Glutamatergic neuron (in vitro differentiated cells): ENCODE data around the gene FBXW12. TPM values are rescaled to one million over a fixed set of nuclear protein-coding genes. Genes with fewer than 3 reads are reported as not detected.

Experiments
- DNase-seq: peaks from one replicate; pipeline ENCODE4 v3.0.0; 2022
- H3K27ac Mint-ChIP-seq: one replicate; pipeline ENCODE4 v1.8.0; 2020; ENCODE audit warnings: mild to moderate bottlenecking, mixed read lengths, inconsistent platforms; ENCODE audit not compliant: unreplicated experiment
- H3K27me3 Mint-ChIP-seq: one replicate; pipeline ENCODE4 v1.8.0; 2020; ENCODE audit warnings: mild to moderate bottlenecking, moderate library complexity, mixed read lengths, inconsistent platforms; ENCODE audit not compliant: unreplicated experiment
- H3K36me3 Mint-ChIP-seq: one replicate; pipeline ENCODE4 v1.8.0; 2020; ENCODE audit warnings: mild to moderate bottlenecking, mixed read lengths, inconsistent platforms; ENCODE audit not compliant: unreplicated experiment
- H3K4me1 Mint-ChIP-seq: one replicate; pipeline ENCODE4 v1.8.0; 2020; ENCODE audit warnings: mild to moderate bottlenecking, low read depth, mixed read lengths, inconsistent platforms; ENCODE audit not compliant: unreplicated experiment
- H3K4me3 Mint-ChIP-seq: one replicate; pipeline ENCODE4 v1.8.0; 2020; ENCODE audit warnings: mild to moderate bottlenecking, mixed read lengths, inconsistent platforms; ENCODE audit not compliant: unreplicated experiment
- H3K9me3 Mint-ChIP-seq: one replicate; pipeline ENCODE4 v1.8.0; 2020; ENCODE audit warnings: mild to moderate bottlenecking, moderate library complexity, mixed read lengths, inconsistent platforms; ENCODE audit not compliant: unreplicated experiment
- CTCF ChIP-seq: fragments of 200-600 bp; sonication (generic); IDR thresholded peaks from one replicate; pipeline ENCODE4 v1.5.0; 2021; ENCODE audit not compliant: partially characterized antibody, unreplicated experiment
- total RNA-seq: library from RNA; stranded (reverse); fragmentation: NEBNext Ultra II Directional; extraction: Animal tissue kit (Norgen Biotek cat#: 25700); gene quantifications from one replicate; pipeline ENCODE4 v1.2.1, GENCODE V29; 2021; ENCODE audit not compliant: unreplicated experiment

FBXW12 gene
- total RNA-seq, 1 donor from 2014 or later = 0.66 TPM

GRCh38 chr3:48423241-48423882 is 51.3 kb downstream of the FBXW12 start:
- peaks cover 8% of the 10 kb centered on the region for H3K9me3 Mint-ChIP-seq
- no peaks in the 10 kb centered on the region for H3K36me3 Mint-ChIP-seq
- peak overlapping the region; percentile 36 for H3K27ac Mint-ChIP-seq
- no peak for DNase-seq
- peaks cover 7% of the 10 kb centered on the region for H3K27me3 Mint-ChIP-seq
- no peak for TF ChIP-seq CTCF
- H3K4me1 Mint-ChIP-seq = peaks cover 19% of the 10 kb centered on the region
- H3K4me3 Mint-ChIP-seq = peak overlapping the region; percentile 46

GRCh38 chr3:48423883-48424695 is 52.1 kb downstream of the FBXW12 start:
- Mint-ChIP-seq H3K36me3 (no peaks in the 10 kb centered on the region), H3K4me3 (peak overlapping the region; percentile 20), H3K9me3 (peaks cover 8% of the 10 kb centered on the region), H3K4me1 (peaks cover 19% of the 10 kb centered on the region), H3K27ac (no peak overlapping the region), H3K27me3 (peaks cover 7% of the 10 kb centered on the region)
- TF ChIP-seq CTCF = no peak
- no peak for DNase-seq

- no peak for DNase-seq
- H3K27ac Mint-ChIP-seq = peak overlapping the region; percentile 9
- peaks cover 8% of the 10 kb centered on the region for H3K9me3 Mint-ChIP-seq
- TF ChIP-seq CTCF = no peak
- peak overlapping the region; percentile 27 for H3K4me3 Mint-ChIP-seq
- H3K36me3 Mint-ChIP-seq = no peaks in the 10 kb centered on the region
- H3K27me3 Mint-ChIP-seq = peaks cover 12% of the 10 kb centered on the region
- peaks cover 19% of the 10 kb centered on the region for H3K4me1 Mint-ChIP-seq
Measured at GRCh38 chr3:48425281-48425812, 53.3 kb downstream of the FBXW12 start.

- Mint-ChIP-seq H3K4me1 (peaks cover 19% of the 10 kb centered on the region), H3K4me3 (peak overlapping the region; percentile 27), H3K27ac (no peak overlapping the region), H3K9me3 (peaks cover 8% of the 10 kb centered on the region), H3K36me3 (no peaks in the 10 kb centered on the region), H3K27me3 (peaks cover 18% of the 10 kb centered on the region)
- no peak for TF ChIP-seq CTCF
- no peak for DNase-seq
Measured at GRCh38 chr3:48426401-48426909, 54.4 kb downstream of the FBXW12 start.
